SK-N-SH (cell line): ENCODE results near the gene AP5M1. TPM values are rescaled to one million over a fixed set of nuclear protein-coding genes. Genes with fewer than 3 reads are reported as not detected.
"Not testable (repeated sequence)": the region's sequence is repeated elsewhere in the genome, so short reads cannot be mapped to it uniquely, and the experiment has no call there.

Experiments
- CTCF ChIA-PET: fragments of 300-600, 350-600 bp; formaldehyde crosslinking; extraction: SDS; loops from one replicate; lab custom pipeline; 2021; lab: Yijun Ruan, JAX
- POLR2A ChIA-PET: fragments of 350-600 bp; sonication (Branson Sonifier 250); formaldehyde crosslinking; extraction: SDS; loops from one replicate; lab custom pipeline; 2020; ENCODE audit warnings: antibody characterized with exemption, inconsistent platforms; lab: Yijun Ruan, JAX
- DNase-seq: peaks from one replicate; pipeline ENCODE4 v3.0.0; 2012
- H2AFZ ChIP-seq: fragments of 200-600 bp; sonication (generic); 2 replicates; pipeline ENCODE4 v1.8.1; 2016; ENCODE audit warnings: antibody characterized with exemption, mild to moderate bottlenecking, low read depth
- H3F3A ChIP-seq: fragments of 200-600 bp; sonication (generic); replicated peaks from 2 replicates; pipeline ENCODE3; 2016; ENCODE audit warnings: antibody characterized with exemption, mild to moderate bottlenecking; ENCODE audit not compliant: insufficient read depth
- H3K27ac ChIP-seq, 2 experiments: fragments of 200-500 bp in 1 of 2; fragments of 200-600 bp in 1 of 2; sonication (Bioruptor generic) in 1 of 2; sonication (generic), shearing (Covaris generic) in 1 of 2; 2 replicates each; pipeline versions ENCODE4 v1.5.1 to v1.6.1; 2014 to 2016; ENCODE audit warnings: low read depth in 2 of 2, inconsistent platforms in 1 of 2, low read length in 1 of 2, mild to moderate bottlenecking in 1 of 2, mixed read lengths in 1 of 2
- H3K27me3 ChIP-seq: fragments of 200-600 bp; sonication (generic), shearing (Covaris generic); 2 replicates; pipeline ENCODE4 v1.6.1; 2016; ENCODE audit warnings: mixed run types; ENCODE audit not compliant: insufficient read depth
- H3K36me3 ChIP-seq, 2 experiments: fragments of 200-500 bp in 1 of 2; fragments of 200-600 bp in 1 of 2; sonication (Bioruptor generic) in 1 of 2; sonication (generic) in 1 of 2; replicated peaks in 1 of 2; 2 replicates each; pipeline versions ENCODE3 to v1.5.1; 2014 to 2016; ENCODE audit warnings: low read length in 1 of 2, mild to moderate bottlenecking in 1 of 2; ENCODE audit not compliant: insufficient read depth in 2 of 2, control insufficient read depth in 1 of 2
- H3K4me1 ChIP-seq, 2 experiments: fragments of 200-500 bp in 1 of 2; fragments of 200-600 bp in 1 of 2; sonication (Bioruptor generic) in 1 of 2; sonication (generic), shearing (Covaris generic) in 1 of 2; 2 replicates each; pipeline versions ENCODE4 v1.5.1 to v1.6.1; 2014 to 2016; ENCODE audit warnings: low read depth in 1 of 2, low read length in 1 of 2, mixed run types in 1 of 2; ENCODE audit not compliant: insufficient read depth in 2 of 2, control insufficient read depth in 1 of 2
- H3K4me2 ChIP-seq: fragments of 200-600 bp; sonication (generic), shearing (Covaris generic); 2 replicates; pipeline ENCODE4 v1.6.1; 2017; ENCODE audit warnings: mixed run types
- H3K4me3 ChIP-seq, 2 experiments: fragments of 200-500 bp in 1 of 2; fragments of 200-600 bp in 1 of 2; sonication (Bioruptor generic) in 1 of 2; sonication (generic), shearing (Covaris generic) in 1 of 2; 2 replicates each; pipeline versions ENCODE4 v1.5.1 to v1.8.1; 2014 to 2016; ENCODE audit warnings: low read depth in 2 of 2, inconsistent platforms in 1 of 2, low read length in 1 of 2, mild to moderate bottlenecking in 1 of 2, mixed read lengths in 1 of 2, moderate library complexity in 1 of 2
- H3K79me2 ChIP-seq: fragments of 200-600 bp; sonication (generic); 2 replicates; pipeline ENCODE4 v1.8.1; 2017; ENCODE audit warnings: mild to moderate bottlenecking; ENCODE audit not compliant: insufficient read depth
- H3K9ac ChIP-seq: fragments of 200-600 bp; sonication (generic); 2 replicates; pipeline ENCODE4 v1.6.1; 2017; ENCODE audit warnings: mixed run types
- H3K9me2 ChIP-seq: fragments of 200-600 bp; sonication (generic); 2 replicates; pipeline ENCODE4 v1.6.1; 2017; ENCODE audit warnings: mixed run types
- H3K9me3 ChIP-seq: fragments of 200-600 bp; sonication (generic); 2 replicates; pipeline ENCODE4 v1.6.1; 2017; ENCODE audit warnings: mixed run types, mild to moderate bottlenecking, moderate library complexity
- H4K20me1 ChIP-seq: fragments of 200-600 bp; sonication (generic); 2 replicates; pipeline ENCODE4 v1.6.1; 2017; ENCODE audit warnings: mild to moderate bottlenecking, mixed run types; ENCODE audit not compliant: insufficient read depth
- CHD2 ChIP-seq: fragments of 150-350 bp; IDR thresholded peaks from 2 replicates; pipeline ENCODE4 v1.6.1; 2018; ENCODE audit warnings: low read length; ENCODE audit not compliant: partially characterized antibody
- GABPA ChIP-seq: IDR thresholded peaks from 2 replicates; pipeline ENCODE4 v1.4.0; 2012; ENCODE audit warnings: low read depth, mild to moderate bottlenecking
- NFIC ChIP-seq: IDR thresholded peaks from 2 replicates; pipeline ENCODE4 v1.4.0; 2012; ENCODE audit warnings: borderline replicate concordance
- USF2 ChIP-seq: fragments of 150-350 bp; IDR thresholded peaks from 2 replicates; pipeline ENCODE4 v1.6.1; 2017; ENCODE audit warnings: antibody characterized with exemption, low read length, low read depth, borderline replicate concordance
- WGBS: methylation state at CpG from one replicate; pipeline ENCODE4 v1.1.6; 2017; ENCODE audit warnings: low lambda C conversion rate; 5-methylcytosine and 5-hydroxymethylcytosine counted together
- polyA plus RNA-seq, 3 experiments: library from polyadenylated mRNA; depleted of rRNA; stranded (reverse); fragments of >200 nt; gene quantifications; 2 replicates each; pipeline ENCODE4 v1.2.3, GENCODE V29; 2012
- TF ChIP-seq, protein P1 (sequence below): IDR thresholded peaks from 2 replicates; pipeline ENCODE4 v1.6.1; 2012; ENCODE audit warnings: mild to moderate bottlenecking, low read depth, low read length, moderate library complexity
- TF ChIP-seq, protein P2 (sequence below): fragments of 200-600 bp; sonication (generic); IDR thresholded peaks from 2 replicates; pipeline ENCODE4 v1.6.1; 2017; ENCODE audit warnings: antibody characterized with exemption, mild to moderate bottlenecking, moderate library complexity

AP5M1 gene
- polyA plus RNA-seq, 1 of the 3 experiments (the other 2 are of a cell fraction), result 13.1 TPM

GRCh38 chr14:57228320-57228719 lies 40.5 kb upstream of the AP5M1 start:
- H3K27me3 ChIP-seq, H3K27ac ChIP-seq, H3K4me3 ChIP-seq, H3K4me1 ChIP-seq, H2AFZ ChIP-seq, H3K9me3 ChIP-seq, H4K20me1 ChIP-seq, H3K9ac ChIP-seq, H3K9me2 ChIP-seq, DNase-seq, H3K4me2 ChIP-seq, CTCF ChIA-PET, POLR2A ChIA-PET, H3K79me2 ChIP-seq: not testable (repeated sequence)
- Histone ChIP-seq H3K36me3 (peaks cover 48 to 68% of the 10 kb centered on the region in 2 experiments), H3F3A (peaks cover 11% of the 10 kb centered on the region)
- 78% methylated on average over 2 of the region's 2 CpGs for WGBS

GRCh38 chr14:57232006-57232405 lies 36.8 kb upstream of the AP5M1 start:
- Histone ChIP-seq H3K36me3 (peaks cover 58 to 71% of the 10 kb centered on the region in 2 experiments), H3K4me3 (no peak overlapping the region), H4K20me1 (no peaks in the 10 kb centered on the region), H3K9me3 (no peaks in the 10 kb centered on the region), H3F3A (peaks cover 14% of the 10 kb centered on the region), H3K9ac (no peak overlapping the region), H3K4me2 (no peak overlapping the region), H3K79me2 (0 out of 2 replicates have a peak, but pooled peaks cover 5% of the 10 kb centered on the region), H3K27ac (no peak overlapping the region), H3K9me2 (no peaks in the 10 kb centered on the region), H2AFZ (no peak overlapping the region), H3K27me3 (no peaks in the 10 kb centered on the region), H3K4me1 (no peaks in the 10 kb centered on the region)
- ChIA-PET POLR2A (no interaction called here), CTCF (no interaction called here)
- no peak for TF ChIP-seq GABPA
- TF ChIP-seq NFIC, result no peak
- no peak for TF ChIP-seq CHD2
- TF ChIP-seq USF2, result no peak
- TF ChIP-seq, protein P1, sequence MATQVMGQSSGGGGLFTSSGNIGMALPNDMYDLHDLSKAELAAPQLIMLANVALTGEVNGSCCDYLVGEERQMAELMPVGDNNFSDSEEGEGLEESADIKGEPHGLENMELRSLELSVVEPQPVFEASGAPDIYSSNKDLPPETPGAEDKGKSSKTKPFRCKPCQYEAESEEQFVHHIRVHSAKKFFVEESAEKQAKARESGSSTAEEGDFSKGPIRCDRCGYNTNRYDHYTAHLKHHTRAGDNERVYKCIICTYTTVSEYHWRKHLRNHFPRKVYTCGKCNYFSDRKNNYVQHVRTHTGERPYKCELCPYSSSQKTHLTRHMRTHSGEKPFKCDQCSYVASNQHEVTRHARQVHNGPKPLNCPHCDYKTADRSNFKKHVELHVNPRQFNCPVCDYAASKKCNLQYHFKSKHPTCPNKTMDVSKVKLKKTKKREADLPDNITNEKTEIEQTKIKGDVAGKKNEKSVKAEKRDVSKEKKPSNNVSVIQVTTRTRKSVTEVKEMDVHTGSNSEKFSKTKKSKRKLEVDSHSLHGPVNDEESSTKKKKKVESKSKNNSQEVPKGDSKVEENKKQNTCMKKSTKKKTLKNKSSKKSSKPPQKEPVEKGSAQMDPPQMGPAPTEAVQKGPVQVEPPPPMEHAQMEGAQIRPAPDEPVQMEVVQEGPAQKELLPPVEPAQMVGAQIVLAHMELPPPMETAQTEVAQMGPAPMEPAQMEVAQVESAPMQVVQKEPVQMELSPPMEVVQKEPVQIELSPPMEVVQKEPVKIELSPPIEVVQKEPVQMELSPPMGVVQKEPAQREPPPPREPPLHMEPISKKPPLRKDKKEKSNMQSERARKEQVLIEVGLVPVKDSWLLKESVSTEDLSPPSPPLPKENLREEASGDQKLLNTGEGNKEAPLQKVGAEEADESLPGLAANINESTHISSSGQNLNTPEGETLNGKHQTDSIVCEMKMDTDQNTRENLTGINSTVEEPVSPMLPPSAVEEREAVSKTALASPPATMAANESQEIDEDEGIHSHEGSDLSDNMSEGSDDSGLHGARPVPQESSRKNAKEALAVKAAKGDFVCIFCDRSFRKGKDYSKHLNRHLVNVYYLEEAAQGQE, result no peak
- TF ChIP-seq, protein P2, sequence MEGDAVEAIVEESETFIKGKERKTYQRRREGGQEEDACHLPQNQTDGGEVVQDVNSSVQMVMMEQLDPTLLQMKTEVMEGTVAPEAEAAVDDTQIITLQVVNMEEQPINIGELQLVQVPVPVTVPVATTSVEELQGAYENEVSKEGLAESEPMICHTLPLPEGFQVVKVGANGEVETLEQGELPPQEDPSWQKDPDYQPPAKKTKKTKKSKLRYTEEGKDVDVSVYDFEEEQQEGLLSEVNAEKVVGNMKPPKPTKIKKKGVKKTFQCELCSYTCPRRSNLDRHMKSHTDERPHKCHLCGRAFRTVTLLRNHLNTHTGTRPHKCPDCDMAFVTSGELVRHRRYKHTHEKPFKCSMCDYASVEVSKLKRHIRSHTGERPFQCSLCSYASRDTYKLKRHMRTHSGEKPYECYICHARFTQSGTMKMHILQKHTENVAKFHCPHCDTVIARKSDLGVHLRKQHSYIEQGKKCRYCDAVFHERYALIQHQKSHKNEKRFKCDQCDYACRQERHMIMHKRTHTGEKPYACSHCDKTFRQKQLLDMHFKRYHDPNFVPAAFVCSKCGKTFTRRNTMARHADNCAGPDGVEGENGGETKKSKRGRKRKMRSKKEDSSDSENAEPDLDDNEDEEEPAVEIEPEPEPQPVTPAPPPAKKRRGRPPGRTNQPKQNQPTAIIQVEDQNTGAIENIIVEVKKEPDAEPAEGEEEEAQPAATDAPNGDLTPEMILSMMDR, result no peak
- no peak for DNase-seq
- WGBS, result 96% methylated on average over 1 of the region's 1 CpG

GRCh38 chr14:57240115-57240514 lies 28.7 kb upstream of the AP5M1 start:
- H4K20me1 ChIP-seq, POLR2A ChIA-PET, H2AFZ ChIP-seq, H3K4me1 ChIP-seq, H3K9me3 ChIP-seq, H3K27ac ChIP-seq, H3K79me2 ChIP-seq, H3K4me3 ChIP-seq, H3K27me3 ChIP-seq, H3K9ac ChIP-seq, H3K4me2 ChIP-seq, H3K9me2 ChIP-seq, H3F3A ChIP-seq, DNase-seq, CTCF ChIA-PET: not testable (repeated sequence)
- peaks cover 47 to 50% of the 10 kb centered on the region in 2 experiments for H3K36me3 ChIP-seq
- WGBS, result 97% methylated on average over 7 of the region's 7 CpGs
